Endothelial cell of hepatic sinusoid (primary cell): ENCODE data around the gene LPIN1.

Source experiments
- in situ Hi-C: cut with HindIII; loops from 2 replicates; pipeline ENCODE4 v1.10.0; 2017; ENCODE audit warnings: low sequenced_read_pairs

Gene LPIN1

DNA sequence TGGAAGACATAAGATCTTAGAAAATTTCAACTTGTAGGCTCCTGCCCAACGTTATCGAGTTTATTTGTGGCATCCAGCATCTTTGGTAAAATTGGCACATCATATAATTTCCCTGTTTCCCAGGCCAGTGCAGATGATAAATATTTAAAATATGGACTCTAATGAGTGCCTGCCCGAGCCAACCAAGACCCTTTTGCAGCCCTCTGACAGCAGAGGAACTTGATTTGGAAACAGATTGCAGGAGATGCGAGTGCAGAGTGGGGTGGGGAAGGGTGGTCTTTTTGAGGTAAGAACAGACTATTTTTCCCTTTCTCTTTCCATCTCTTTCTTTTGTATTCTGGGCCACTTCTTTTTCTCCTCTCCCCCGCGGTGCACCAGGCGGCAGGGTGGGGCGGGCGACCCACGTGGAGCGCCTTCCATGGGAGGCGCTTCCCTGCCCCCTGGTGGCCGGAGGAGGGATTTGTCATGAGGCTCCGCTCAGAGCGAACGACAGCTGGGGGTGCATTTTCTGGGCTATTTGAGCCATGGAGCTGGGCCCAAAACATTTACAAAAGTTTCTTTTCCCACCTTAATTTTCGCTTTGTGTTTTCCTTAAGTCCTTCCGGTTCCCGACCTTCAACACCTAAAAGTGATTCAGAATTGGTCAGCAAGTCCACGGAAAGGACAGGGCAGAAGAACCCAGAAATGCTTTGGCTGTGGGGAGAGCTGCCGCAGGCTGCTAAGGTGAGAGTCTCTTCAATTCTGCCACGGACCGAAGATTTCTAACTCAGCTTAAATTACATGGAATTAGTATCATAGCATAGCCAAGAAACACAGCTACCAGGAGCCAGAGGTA lies 32.7 kb downstream of the LPIN1 start:
- in situ Hi-C loops: loop anchor here (5.0 to 10.0 kb wide), 2 partner anchors 82 to 294 kb away; no protein-coding TSS in a partner anchor

DNA sequence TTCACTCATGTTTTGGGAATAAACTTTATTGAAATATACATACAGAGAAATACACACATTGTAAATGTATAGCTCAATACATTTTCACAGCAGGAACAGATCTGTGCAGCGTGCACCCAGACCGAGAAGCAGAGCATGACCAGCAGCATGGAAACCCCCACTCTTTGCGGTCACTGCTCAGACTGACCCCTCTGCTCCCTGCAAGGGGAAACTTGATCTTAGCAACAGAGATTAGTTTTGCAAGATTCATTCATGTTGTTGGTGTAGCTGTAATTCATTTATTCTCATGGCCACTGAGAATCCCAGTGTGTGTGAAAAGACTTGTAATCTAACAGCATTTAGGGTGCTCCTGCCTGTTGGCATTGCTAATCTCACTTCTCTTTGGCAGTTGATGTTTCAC lies 35.2 kb downstream of the LPIN1 start:
- in situ Hi-C loops: no loop called here

DNA sequence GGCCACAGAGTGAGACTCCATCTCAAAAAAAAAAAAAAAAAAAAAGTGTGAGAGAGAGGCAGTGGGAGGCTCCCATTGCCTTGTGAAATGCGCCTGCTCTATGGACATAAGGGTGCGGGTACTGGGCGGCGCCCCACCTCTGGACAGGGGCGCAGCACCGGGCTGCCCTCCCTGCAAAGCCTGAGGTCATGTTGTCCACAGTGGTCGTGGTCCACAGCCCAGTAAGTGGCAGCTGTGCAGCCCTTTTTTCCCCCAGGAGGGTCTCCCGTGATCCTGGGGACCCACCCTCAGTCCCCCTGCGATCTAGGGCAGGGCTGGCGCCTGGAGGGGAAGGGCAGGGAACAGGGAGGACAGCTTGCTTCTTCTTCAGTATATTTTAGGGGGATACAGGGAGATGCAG lies 37.8 kb downstream of the LPIN1 start:
- in situ Hi-C loops: no loop called here

DNA sequence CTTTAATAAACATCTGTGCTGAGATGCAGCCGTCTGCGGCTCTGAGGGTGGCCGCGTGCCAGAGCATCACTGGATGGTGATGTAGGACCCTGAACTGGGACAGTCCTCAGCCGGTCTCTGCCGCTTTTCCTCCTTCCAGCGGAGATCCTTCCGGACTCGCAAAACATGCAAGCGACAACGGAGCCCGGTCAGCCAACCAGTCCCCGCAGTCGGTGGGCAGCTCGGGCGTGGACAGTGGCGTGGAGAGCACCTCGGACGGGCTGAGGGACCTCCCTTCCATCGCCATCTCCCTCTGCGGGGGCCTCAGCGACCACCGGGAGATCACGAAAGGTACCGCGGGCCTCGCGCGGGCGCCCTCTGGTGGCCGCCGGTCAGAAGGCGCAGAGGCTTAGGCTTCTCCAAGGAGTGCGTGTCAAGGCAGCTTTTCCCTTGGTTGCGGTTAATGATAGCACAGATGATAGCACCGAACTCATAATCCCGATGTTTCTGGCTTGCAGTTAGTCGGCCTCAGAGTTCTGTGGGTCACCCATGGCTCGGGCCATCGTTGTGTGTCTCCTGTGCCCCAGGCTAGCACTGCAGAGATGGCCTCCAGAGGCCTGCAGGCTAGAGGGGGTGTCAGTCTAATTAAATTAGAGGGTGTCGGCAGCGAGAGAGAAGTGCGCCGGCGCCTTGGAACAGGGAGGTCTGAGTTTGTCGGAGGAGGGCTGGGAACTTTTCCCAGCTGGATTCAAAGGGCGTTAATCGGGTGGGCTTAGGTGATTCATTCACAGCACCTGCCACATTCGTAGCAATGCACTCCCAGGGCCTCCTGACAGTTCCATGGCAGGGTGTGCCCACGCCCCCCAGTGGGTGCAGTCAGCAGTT lies 38.5 kb downstream of the LPIN1 start:
- in situ Hi-C loops: no loop called here

DNA sequence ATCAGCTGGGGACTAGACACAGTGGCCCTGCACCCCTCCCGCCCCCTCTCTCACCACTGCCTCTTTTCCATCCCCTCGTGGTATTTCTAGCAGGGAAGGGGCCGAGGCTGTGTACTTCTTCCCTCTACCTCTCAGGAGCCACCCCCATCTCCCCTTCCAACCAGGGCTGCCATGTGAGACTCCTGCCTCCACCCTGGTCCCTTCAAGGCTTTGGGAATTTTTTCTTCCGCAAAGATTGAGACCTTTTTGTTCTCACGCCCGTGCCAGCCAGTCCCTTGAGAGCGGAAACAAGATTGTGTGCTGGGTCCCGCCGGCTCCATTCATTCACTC lies 39.1 kb downstream of the LPIN1 start:
- in situ Hi-C loops: no loop called here

DNA sequence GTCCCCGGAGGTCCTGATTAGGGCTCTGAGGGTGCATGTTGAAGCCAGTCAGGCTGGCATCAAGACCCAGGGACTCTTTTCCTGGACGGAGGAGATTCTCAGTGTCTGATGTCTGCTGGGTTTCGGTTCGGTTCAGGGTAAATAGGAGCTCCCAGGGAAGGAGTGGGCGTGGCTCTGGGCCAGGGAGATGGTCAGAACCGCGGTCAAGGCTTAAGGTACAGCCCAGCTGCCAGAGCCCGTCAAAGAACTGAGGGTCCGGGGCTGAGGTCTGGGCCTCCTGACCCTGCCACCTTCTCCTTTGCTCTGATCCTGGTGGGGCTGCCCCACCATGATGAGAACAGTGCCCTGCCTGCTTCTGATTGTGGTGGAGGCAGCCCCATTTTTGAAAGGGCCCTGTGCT lies 39.8 kb downstream of the LPIN1 start:
- in situ Hi-C loops: no loop called here

DNA sequence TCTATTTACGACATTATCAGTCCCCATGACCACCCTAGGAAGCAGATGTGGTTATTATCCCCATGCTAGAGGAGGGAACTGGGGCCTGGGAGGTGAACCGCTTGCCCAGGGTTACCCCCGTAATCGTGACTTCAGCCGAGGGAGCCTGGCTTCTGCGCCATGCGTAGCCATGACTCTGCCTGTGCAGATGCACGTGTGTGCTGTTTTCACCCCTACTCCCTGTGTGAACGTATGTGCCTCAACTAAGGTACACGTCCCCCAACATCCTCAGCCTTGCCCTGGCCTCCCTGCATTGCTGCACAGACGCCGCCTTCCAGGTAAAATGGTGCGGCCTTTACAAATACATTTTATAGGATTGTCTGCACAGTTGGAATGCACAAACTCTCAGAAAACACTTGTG lies 40.2 kb downstream of the LPIN1 start:
- in situ Hi-C loops: no loop called here

DNA sequence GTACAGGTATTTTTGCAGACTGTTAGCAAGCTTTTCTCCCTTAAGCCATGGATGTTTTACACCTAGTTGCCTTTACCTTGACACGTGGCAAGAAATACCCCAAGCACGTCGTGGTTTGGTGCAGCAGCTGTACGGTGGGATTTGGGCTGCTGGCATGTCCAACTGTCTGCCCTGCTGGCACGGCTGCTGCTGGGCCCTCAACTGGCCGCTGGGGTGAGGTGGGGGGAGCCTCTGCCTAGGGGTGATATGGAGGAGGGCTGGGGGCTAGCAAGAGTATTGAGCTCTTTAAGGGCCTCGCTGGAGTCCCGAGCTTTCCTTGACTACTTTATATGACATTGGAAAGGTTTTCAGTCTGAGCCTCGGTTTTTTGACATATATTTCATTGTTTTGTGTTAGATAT lies 41.6 kb downstream of the LPIN1 start:
- in situ Hi-C loops: no loop called here

DNA sequence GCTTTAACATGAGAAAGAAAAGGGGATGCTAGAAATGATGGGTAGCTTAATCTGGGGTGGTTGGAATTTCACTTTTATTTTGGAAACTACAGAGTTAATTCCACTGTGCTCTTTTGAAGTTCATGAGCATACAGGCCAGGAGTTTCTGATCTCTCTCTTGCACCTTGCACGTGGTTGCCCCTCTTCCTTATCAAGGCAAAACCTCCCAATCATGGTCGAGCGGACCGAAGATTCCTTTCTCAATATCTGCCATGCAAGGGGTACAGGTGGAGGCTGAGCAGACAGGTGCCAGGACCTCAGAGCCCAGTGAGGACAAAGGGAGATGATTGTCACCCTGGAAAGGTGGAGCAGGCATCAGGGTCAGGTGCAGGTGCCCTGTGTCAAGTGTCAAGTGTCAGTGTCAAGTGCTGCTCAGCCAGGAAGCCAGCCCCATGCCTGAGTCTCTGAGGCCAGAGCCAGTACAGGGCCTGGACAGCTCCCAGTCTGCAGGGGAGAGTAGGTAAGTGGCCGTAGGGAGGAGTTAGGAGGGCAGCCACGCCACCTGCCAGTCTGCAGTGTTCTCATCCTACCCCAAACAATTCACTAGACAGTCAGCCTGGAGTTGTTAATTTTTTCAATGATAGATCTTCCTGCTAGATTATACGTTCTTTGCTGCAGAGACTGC lies 42.2 kb downstream of the LPIN1 start:
- in situ Hi-C loops: no loop called here

DNA sequence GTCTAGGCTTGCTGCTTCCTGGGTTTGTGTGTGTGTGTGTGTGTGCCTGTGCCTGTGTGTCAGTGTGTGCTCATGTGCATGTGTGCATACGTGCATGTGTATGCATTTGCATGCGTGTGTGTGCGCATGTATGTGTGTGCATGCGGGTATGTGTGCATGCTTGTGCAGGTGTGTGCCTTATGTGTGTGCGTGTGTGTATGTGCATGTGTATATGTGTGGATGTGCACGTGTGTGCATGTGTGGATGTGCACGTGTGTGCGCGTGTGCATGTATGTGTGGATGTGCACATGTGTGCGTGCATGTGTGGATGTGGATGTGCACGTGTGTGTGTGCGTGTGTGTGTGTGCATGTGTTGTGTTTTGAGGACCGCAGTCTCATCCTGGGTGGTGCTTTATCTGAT lies 42.8 kb downstream of the LPIN1 start:
- in situ Hi-C loops: no loop called here

DNA sequence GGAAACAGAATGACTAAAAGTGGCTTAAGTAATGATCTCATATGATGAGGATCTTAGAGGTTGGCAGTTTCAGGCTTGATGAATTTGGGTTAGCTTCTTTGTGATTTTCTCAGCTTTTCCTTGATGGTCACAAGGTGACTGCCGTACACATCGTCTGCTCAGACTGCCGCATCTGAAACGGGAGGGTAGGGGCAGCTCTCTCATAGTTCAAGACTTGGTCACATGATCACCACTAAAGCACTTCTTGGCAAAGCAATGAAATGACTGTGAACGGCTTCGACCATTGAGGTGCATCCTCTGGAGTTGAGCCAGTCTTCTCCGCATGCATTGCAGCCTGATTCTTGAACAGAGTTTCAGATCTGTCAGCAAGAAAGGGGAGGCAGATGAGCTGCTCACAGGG lies 43.8 kb downstream of the LPIN1 start:
- in situ Hi-C loops: no loop called here

DNA sequence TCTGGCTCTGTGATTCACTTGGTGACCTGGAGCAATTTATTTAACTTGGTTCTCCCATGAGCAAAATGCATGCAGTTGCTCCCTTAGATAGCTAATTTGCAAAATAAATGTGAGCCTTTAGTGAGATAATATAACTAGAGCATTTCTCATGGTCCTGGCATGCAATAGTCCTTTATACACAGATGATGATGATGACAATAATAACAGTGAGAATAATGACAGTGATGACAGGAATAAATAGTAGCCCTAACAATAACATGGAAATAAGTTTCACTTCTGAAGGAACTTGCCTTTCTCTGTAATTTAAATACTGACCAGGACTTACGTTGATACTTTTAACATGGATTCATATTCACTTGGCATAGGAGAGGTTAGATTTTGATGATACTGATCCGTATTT lies 49.2 kb downstream of the LPIN1 start:
- in situ Hi-C loops: no loop called here

DNA sequence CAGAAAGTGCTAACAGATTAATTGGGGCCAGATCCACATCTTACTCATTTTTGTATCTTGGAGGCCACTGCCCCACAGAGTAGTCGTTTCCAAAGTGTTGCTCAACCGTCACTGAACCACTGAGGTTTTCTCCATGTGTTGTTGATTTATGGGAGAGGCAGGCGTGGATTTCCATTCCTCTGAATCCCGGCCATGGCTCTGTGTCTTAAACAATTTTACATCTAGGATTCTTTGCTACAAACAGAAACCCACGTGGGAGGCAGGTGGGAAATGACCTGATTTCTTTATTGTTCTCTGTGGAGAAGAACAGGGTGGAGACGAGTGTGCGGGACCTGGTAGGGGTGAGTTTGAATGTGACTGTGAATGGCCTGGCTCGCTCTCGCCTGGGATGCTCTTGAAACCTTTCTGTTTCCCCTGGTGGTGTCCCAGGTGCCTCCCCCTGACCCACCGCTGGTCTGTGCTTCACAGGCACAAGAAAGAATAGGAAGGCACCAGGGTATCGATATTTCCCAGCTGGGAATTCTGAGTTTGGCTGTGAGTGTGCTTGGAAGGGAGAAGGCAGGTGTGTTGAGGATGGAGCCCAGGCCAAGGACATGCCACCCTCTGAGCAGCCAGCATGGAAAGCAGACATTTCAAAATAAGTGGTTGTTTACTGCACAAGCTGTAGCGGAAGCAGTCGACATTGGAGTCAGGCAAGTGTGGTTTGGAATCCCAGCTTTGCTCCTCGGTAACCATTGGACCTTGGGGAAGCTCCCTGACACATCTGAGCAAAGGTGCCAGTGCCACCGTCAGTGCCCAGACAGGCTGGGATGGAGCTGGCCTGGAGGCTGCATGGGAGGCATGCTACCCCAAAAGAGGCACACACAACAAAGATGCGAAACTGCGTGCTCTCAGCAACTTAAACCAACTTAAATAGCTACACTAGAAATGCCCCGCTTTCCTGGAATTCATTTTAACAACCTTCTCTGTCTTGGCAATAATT lies 50.0 kb downstream of the LPIN1 start:
- in situ Hi-C loops: no loop called here

DNA sequence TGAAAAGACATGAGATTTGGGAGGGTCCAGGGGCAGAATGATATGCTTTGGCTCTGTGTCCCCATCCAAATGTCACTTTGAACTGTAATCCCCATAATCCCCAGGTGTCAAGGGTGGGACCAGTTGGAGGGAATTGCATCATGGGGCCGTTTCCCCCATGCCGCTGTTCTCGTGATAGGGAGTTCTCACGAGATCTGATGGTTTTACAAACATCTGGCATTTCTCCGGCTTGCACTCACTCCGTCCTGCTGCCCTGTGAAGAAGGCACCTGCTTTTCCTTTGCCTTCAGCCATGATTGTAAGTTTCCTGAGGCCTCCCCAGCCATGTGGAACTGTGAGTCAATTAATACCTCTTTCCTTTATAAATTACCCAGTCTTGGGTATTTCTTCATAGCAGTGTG lies 51.4 kb downstream of the LPIN1 start:
- in situ Hi-C loops: no loop called here

DNA sequence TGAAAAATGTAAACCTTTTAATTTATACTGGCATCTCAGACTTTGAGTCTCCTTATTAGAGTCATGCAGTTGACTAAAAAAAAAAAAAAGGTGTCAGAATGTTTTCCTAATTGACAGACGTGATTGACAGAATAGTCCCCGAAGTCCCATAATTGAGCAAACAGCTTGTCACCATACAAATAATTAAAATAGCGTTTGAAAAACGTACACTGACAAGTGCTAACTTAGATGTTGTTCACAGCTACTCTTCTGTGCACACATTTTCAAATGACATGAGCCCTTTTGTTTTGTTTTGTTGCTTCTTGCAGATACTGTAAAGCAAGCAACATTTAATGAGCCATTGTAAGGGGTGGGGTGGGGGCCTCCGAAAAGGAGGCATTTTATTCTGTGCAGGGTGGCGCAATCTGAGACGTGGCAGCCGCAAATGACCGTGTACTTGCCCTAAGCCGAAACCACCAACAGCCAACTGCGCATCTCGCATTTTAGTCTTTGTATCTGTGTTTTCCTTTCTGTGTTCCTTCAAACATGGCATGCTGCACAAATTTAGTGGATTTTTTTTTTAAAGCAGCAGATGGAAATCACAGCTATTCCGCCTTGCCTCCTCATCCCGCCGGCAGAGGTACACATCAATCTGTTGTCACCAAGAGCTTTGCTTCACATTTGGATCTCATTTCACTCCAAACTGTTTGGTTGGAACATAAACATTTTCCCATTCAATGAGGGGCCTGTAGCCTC lies 52.4 kb downstream of the LPIN1 start:
- in situ Hi-C loops: no loop called here

DNA sequence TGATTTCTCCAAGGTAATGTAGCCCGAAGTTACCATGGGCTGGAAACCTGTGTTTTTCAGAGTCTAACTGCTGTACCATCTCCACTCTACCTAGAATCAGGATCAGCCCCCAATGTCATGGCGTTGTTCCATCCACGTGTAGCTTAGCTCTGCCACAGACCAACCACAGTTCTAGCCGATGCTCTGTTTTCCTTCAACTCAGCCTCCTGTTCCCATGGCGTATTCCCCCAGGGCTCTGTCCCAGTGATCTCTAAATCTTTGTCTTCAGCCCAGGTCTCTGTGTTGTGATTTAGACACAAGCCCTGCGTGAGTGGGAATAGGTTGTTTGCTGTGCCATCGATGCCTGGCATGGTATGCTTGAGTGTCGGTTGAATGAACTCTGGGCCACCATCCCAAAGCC lies 53.4 kb downstream of the LPIN1 start:
- in situ Hi-C loops: no loop called here

DNA sequence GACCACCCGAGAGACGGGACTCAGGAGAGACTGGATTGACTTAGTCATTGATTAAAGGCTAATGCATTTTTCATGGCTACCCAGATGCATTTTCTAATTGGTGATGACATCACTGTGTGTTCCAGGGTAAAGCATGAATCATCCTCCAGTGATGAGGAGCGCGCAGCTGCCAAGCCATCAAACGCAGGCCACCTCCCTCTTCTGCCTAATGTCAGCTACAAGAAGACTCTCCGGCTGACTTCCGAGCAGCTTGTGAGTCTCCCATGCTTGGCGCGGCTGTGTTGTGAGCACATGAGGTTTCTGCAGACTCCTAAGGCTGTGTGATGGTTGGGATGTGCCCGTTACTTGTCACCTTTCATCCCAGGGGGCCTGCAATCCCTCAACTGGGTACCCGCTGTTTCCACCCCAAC lies 56.4 kb downstream of the LPIN1 start:
- in situ Hi-C loops: no loop called here

DNA sequence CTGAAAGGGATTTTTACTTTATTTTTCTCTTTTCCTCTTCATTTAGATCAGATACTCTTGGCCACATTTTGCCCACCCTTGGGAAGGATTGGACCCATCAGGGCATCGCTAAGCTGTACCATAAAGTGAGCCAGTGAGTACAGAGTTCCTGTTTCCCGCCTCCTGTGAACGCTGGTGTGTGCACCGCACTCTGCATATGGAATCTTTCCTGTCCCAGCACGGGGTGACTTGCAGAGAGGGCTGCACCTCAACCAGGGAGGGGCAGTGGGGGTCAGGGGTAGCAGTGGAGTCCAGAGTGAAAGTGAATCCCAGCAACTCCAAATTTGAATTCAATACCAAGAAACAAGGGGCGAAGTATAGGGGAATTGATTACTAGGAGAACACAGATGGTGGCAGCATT lies 58.6 kb downstream of the LPIN1 start:
- in situ Hi-C loops: no loop called here

DNA sequence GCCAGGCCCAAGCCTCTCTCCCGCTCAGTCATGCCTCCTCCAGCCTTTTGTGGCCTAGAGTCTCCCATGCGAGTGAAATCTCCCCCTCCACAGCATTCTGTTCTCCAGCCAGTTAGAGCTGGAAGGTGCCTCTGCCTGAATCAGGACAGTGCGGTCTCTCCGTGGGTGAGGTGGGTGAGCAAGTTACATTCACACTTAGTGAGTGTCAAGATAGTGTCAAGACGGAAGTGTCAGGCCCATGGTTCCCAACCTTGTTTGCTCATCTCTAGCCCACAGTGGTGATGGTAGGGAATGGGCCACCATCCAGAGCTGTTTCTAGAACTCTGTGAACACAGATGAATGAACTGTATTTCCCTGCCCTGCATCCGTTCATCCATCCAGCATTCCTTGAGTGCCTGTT lies 59.5 kb downstream of the LPIN1 start:
- in situ Hi-C loops: no loop called here
